CD4-positive, alpha-beta T cell treated with Interleukin-6 for 4 hours (primary cell): ENCODE results near the gene TM4SF4.

Source experiments
- DNase-seq: peaks from one replicate; pipeline ENCODE4 v3.0.0-alpha.2; 2020; ENCODE audit warnings: mixed read lengths

Gene TM4SF4

DNA sequence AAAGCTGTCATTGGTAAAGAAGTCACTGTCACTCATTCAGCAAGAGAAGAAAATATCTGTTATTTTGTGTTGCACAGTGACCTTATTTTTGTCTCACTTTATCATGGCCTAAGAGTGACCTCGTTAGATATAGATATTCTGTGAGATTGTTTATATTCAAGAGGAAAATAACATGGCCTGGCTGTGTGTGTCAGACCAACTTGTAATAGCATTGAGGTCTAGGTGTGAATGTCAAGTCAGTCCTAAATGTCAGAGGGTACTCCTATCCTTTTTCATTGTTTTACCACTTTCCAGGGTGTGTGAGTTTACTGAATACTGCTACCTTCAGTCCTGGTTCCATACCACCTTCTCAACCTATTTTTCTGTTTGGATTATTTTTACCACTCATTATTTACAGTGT, 18.5 kb upstream of the TM4SF4 start:
- DNase-seq = no peak

DNA sequence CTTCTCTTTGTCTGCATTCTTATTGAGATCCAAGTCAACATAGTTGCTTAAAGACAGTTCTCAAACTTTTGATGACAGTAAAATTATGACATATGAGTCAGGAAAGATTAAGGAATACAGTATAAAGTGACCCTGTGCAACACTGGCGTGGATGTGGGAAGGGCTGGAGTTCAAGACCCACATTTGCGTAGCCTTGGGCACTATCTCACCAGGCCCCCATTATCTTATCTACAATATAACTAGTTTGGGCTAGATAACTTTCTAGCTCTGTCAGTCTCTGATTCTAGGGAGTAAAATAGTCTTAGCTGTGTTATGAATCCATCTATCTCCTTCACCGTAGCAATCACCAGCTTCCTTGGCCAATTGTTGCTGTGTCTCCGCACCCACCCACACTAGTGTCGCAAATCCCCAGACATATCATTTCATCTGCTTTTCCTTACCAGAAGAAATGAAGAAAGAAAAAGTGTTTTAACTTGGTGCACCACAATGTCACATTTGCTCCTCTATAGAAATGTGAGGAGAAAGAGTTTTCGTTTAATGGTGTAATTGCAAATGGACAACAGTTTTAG, 14.9 kb upstream of the TM4SF4 start:
- DNase-seq = no peak

DNA sequence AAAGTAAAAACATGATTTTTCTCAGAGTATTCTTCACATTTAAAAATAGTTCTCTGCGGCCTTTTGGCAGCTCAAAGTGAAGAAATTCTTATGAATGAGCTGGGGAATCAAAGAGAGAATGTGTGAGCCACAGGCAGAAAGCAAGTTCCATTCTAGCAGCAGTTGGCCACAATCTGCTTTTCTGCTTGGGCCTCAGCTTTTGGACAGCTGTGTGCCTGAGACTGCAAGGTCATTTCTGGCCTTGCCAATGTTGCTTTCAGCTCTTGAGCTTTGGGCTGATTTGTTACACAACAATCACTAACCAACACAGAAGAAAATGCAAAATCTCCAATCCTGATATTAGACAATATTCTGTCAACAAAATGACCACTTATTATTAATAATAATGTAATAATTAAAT, 14.4 kb upstream of the TM4SF4 start:
- DNase-seq = no peak

DNA sequence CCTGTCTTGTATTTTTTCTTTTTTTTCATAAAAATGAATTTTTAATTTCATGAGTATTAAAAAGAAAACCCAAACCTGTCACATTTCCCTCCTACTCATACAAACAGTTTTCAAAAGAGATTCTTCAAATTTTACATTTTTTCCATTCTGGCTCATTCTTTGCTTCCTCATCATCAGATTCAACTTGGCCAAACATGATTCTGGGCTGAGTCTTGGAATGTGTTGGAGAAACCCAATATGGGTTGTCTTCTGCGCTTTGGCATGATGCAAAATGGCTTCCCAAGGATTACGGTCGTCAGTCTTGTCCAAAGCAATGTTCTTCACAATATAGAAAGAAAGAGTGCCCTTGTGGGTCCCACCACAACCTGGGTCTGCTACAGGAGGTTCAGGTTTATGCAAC, 12.4 kb upstream of the TM4SF4 start:
- no peak for DNase-seq

DNA sequence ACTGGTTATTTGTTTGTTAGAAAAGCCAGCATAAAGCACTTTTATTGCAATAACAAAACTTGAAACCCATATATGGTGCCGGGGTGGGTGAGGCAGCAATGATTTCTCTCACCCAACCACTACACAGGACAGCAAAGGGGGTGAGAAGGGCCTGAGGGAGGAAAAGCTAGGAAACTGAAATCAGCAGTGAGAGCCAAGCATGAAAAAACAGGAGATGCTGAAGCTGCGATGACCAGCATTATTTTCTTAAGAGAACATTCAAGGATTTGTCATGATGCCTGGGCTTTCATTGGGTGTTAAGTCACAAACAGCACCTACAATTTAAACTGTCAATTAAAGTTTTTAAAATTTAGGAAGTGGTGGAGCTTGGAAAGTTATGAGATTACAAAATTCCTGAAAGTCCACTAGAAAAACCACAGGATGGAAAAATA, 11.9 kb upstream of the TM4SF4 start:
- DNase-seq = no peak

DNA sequence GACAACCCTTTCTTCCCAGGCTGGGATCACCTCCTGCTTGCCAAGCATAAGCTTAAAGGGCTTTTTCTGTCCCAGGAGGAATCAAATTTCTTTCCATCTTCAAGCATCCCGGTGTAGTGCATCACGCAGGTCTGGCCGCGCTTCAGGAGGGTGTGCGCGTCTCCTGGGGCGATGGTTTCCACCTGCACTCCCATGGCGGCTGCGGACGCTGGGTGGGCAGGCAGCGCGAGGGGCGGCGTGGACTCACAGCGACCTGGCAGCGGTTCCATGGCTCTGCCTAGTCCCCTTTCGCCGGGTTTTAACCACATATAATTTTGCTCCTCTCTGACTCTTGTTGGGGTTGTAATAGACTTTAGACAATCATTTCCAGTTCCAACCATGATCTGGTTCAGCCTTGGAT, 10.6 kb upstream of the TM4SF4 start:
- no peak for DNase-seq

DNA sequence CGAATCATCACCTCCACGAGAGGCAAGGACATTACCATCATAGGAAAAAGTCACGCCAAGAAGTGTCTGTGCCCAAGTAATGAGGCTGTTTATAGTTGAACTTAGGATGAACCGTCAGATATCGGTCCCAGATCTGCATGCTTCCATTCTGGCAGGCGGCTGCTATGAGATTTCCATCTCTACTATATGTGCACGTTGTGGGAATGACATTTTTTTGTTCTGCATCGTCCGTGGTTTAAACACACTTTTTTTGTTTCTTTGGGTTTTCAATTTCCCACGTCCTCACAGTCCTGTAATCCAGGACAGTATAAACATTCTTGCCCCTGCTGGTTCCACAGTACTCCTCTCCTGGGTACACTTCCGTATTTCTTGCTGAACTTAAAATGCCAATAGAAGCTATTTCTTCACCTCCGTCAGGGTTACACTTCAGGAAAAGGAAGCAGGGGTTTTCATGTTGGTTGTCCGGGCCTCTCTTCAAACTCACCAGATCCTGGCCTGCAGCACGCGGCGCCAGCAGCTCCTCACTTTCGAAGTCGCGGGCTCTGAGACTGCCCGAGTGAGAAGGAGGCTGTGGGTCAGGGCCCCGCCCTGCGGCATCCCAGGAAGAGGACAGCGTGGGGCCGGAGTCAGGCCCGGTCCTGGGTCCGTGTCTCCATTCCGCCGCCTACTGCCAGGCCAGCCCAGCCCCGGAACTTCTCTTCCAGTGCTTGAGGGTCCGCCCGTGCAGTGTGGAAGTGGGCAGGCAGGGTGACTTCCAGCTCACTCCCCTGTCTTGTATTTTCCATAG, 9.8 kb upstream of the TM4SF4 start:
- no peak for DNase-seq

DNA sequence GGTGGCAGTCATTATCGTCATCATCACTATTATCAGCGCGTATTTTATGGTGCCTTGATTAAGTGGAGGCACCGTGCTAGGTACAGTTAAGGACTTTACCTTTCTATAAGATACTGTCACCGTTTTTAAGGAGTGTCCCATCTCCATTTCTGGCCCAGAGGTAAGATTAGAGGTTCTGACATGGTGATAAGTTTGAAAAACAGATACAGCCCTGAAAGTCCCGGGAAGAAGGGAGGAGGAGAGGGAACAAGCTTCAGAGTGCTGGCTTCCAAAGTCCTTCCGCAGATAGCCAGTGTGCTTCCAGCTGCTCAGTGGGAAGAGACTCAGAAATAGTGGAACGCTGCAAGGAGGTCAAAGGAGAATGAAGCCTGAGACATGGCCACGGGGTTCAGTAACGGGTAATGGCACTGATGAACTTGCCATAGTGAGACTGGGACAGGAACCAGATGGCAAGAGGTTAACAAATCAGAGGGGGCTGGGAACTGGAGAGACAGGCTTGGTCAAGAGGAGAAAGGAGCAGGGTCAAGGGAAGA, 9.1 kb upstream of the TM4SF4 start:
- no peak for DNase-seq

DNA sequence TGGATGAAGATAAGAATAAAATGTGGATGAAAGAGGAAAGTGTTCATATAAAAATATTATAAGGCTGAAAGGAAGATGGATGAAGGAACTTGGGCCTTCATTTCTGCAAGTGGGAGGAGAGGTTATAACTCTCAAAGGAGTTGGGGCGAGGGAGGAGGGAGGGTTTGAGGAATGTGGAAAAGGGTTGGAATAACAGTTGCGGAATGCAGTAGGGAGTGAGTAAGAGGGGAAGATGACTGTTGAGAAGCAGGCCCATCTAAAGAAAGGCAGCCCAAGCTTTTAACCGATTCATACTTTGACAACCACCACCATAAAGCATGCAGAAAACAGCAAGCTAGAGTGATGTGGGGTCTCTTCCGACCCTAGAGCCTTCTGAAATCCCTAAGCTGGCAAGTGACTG, 8.3 kb upstream of the TM4SF4 start:
- DNase-seq = no peak

DNA sequence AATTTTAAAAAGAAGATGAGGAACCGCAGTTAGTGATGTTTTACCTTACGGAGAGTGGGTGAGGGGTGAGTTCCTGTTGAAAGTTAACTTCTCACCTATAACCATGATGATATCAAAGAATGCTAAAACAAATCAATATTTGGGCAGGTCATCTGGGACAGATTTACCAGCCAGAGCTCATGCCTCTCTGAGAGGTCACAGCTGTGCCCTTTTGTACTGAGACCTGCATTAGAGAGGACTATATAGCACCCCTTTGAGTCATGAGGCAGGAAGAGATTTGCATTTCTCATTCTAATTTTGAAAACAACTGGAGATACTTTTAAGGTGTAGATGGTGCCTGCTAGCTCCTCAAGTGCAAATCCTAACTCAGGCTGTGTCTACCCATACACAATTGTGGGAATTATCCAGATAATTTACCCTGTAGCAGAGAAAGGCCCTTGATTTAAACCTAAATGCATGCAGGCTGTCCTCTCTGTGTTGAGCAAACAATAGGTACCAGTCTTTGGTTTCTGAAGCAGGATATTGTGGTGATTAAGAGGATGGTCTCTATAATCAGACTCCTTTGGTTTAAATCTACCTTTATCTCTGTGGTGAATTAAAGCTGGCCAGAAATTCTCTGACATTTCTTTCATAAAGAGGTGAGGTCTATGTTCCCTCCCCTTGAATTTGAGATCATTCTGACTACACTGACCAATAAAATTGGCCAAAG, 5.8 kb upstream of the TM4SF4 start:
- DNase-seq = no peak

DNA sequence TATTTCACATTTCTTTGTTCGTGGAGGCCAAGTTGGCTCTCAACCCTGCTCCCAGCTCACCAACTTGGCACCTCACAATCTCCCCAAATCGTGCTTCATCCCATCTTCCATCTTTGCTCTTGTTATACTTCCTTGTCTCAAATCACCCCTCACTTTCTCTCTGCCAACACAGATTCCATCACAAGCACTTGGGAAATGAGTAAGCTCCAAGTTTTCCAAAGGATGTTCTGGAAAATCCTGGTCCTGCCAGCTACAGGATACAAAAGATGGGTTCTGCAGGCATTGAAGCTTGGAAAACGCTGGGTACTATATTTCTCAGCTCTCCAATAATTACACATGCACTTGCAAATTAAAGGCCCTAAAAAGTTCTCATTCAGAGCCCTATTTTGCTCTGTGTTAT, 4.1 kb upstream of the TM4SF4 start:
- no peak for DNase-seq

DNA sequence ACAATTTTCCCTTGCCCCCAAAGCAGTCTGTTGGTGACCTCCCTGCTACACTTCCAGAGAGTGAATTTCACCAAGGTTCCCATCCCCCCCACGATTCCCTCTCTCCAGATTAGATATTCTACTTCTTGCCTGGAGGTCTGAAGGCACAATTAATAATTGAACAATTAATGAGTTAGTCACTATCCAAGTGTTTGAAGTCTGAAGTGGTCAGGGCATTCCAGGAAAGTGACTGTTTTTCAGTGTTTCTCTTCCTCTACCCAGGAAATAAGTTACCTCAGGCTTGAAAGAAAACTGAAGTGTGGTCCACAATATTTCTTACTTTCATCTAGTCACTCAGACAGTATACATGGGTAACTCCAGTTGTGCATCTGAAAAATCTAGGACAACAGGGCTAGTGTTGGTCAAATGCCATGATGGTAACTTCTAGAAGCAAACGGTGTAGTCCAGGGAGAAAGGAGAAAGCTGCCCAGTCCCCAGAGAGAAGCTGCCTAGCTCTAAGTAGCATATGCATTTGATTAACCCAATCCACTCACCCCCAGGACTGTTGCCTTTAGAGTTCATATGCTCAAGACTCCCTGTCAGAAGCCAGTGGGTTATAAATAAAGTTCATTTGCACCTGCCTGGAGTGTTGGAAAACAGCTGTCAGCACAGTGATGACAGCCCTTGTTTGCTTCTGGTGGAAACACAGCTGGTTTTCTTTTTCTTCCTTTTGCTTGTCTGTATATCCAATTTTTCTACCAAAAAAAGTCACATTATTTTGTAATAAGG, 2.3 kb upstream of the TM4SF4 start:
- DNase-seq = no peak

DNA sequence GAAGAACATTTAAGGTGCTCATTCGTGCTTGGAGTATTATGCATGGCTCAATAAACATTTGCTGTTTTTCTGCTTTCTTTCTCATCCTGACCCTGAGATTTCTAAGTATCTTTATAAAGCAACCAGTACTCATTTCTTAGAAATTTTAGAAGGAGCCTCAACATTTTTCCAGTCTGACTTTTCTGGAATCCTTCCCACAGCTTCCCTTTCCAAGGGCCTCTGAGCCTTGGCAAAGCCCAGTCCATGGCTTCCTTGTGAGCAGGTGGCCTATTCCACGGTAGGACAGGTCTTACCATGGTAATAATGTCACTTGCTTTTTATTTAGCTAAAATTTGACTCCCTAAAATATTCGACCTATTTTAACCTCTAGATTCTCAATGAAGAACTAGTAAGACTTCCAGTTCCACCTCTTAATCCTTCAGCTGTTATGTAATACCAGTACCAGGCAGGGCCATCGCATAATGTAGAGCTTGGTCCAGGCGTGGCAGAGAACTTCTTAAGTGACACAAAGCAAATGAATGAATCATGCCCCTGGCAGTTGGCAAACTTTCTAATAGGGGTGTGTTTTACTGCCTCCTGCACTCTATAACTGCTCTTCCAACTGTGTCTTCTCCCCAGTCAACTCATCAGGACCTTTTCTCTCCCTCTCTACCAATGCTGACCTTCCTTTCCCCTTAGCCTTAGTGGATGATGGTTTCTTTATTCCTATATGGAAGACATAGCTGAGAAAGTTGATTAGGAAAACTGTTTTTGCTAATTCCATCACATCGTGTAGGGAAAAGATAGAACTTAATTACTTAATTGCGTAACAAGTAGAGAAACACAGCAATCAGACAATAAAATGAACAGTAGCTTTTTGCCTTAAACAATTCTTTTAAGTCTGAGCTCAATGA, 894 bp upstream of the TM4SF4 start:
- DNase-seq = no peak

DNA sequence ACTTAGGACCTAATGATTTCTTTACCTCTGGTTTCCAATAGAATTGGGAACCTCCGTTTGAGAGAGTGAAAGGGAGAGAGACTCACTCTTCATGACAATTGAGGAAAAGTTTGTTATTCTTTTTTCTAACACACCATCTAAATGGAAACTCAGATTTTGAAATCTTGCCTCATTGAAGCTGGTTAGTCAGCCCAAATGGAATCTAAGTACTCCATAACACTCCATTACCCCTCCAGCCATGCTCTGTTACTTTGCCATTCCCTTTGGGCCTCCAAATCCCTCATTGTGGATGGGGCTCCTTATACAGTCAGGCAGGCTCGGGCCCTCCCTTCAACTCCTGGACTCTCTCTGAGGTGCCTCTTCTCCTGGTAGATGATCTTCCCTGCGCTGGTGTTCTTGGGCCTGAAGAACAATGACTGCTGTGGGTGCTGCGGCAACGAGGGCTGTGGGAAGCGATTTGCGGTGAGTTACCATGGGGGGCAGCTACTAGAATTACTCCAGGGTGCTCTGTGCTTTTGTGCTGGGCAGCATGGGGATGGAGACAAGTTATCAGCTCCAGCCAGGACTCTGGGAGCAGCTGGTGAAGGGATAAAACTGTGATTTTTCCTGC, 1.1 kb downstream of the TM4SF4 start:
- no peak for DNase-seq

DNA sequence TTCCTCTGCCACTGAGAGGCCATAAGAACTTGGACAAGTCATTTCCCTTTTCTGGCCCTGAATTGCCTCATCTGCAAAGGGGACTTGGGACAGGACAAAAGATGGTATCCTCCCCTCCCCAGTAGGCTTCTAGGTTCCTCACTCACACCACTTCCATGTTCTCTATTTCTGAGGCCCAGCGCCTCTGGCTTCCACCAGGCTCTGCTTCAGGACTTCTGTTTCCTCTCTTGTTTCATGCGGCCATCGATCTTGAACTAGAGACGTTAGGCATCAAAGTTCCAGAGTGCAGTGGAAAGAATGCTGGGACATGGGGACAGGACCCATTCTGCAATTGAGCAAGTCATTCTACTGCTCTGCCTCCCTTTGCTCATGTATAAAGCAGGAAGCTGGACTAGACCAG, 1.7 kb downstream of the TM4SF4 start:
- no peak for DNase-seq

DNA sequence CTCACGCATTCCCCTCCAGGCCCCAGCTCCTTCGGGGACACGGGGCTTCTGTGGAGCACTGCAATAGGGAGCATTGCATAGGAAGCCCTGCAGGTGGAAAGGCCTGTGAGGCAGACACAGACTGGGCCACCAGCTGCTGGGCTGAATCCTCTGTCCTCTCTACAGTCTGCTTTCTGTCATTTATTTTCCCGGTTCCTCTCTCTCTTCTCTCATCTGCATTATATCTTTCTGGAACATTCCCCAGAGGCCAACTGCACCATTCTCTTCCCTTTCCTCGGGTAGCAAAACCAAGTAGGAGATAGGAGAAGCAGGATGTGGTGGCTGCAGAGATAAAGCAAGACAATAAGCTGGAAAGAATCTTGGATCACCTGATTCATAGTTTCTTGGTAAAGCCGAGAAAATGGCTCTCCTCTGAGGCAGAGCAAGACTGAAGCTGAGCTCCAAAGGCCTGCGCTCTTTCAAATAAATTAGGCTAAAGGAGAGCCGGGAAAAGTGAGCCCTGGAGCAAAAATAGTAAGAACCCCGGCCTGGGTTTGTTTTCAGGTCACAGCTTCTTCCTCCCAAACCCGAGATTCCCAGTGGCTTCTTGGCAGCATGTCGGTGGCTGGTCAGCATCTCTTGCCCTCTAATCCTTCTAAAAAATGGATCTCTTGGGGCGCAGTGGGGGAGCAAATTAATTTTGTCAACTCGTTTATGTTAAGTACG, 5.3 kb downstream of the TM4SF4 start:
- DNase-seq = no peak

DNA sequence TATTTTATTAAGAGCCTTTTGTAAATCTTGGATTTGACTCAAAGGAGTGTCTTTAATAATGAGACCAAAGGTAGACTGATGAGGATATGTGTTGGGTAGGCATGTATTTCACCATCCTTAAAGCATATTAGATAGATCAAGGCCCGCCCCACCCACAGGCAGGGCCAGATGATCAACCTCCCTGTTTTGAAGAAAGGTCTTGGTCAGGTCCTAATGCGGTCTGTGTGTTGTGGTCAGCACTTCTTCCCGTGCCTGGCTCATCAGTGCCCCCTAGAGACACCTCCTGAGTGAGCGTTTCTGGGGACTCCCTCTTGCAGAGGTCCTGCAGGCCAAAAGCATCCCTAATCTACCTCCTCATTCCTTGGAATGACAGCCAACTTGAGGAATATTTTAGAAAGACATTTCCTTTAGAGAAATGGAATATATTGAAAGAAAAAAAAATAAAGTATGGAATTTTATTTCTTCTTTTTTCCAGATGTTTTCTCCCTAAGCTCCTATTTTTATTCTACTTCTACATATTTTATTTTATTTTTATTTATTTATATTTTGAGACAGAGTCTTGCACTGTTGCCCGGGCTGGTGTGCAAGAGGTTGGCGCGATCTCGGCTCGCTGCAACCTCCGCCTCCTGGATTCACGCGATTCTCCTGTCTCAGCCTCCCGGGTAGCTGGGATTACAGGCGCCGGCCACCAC, 6.0 kb downstream of the TM4SF4 start:
- peak; percentile 15 for DNase-seq

DNA sequence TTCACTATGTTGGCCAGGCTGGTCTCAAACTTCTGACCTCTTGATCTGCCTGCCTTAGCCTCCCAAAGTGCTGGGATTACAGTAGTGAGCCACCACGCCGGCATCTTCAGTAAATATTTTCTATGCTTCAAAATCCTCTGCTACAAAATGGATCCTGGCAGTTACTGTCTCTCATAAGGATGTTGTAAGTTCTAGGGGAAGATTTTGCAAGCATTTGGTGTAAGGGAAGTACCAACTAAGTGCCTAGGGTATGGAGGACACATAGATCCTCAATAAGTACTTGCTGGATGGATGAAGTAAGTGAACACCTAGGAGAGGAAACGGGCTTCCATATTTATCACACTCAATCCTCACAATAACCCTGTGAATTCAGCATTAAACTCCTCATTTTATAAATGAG, 6.6 kb downstream of the TM4SF4 start:
- no peak for DNase-seq

DNA sequence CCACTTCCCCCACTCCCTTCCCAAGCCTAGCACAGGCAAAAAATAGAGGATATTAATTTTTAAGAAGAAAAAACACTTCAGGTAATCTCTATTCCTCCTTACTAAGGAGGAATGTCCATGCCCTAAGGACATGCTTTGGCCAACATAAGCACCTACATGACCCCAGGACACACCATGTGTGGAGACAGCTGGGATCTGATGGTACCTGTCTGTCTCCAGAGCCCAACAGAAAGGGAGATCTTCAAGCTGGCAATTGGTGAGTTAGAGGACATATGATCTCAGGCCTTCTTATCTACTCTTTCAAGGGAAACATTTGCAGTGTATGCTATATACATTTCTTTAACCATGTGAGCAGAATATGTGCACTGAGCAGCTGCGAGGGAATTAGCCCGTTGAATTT, 7.0 kb downstream of the TM4SF4 start:
- DNase-seq = no peak

DNA sequence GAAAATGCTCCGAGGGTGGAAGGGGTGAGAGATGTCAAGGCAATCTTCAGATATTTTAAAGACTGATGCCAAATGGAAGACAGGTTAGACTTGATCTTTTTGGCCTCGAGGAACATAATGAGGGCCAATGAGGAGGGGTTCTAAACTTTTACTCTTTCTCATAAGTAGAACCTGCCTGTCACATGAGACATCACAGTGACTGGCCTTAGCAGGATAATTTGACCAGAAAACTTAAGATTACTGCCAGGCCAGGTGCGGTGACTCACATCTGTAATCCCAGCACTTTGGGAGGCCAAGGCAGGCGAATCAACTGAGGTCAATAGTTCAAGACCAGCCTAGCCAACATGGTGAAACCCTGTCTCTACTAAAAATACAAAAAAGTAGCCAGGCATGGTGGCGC, 12.2 kb downstream of the TM4SF4 start:
- no peak for DNase-seq
